BJ (cell line): Measurements from ENCODE around the gene TAF1B. TPM values are rescaled to one million over a fixed set of nuclear protein-coding genes. Genes with fewer than 3 reads are reported as not detected.

ENCODE experiments used
- CTCF ChIA-PET: fragments of 350-600 bp; formaldehyde crosslinking; extraction: SDS; loops from one replicate; lab custom pipeline; 2021; ENCODE audit warnings: antibody characterized with exemption, inconsistent platforms; lab: Yijun Ruan, JAX
- POLR2A ChIA-PET: fragments of 300-600 bp; sonication (Branson Sonifier 250); formaldehyde crosslinking; extraction: SDS; loops from one replicate; lab custom pipeline; 2021; ENCODE audit warnings: antibody characterized with exemption; lab: Charles Lee
- DNase-seq: peaks from one replicate; pipeline ENCODE4 v3.0.0-alpha.2; 2011; ENCODE audit warnings: low read depth
- H3K27me3 ChIP-seq: 2 replicates; pipeline ENCODE4 v1.6.0; 2011; ENCODE audit warnings: low read length; ENCODE audit not compliant: control insufficient read depth, insufficient read depth
- H3K36me3 ChIP-seq: 2 replicates; pipeline ENCODE4 v1.5.1; 2011; ENCODE audit warnings: low read length; ENCODE audit not compliant: control insufficient read depth, insufficient read depth
- H3K4me3 ChIP-seq: 2 replicates; pipeline ENCODE4 v1.5.1; 2011; ENCODE audit warnings: low read depth, mild to moderate bottlenecking, control low read depth, low read length
- CTCF ChIP-seq: IDR thresholded peaks from 2 replicates; pipeline ENCODE4 v1.5.1; 2011; ENCODE audit warnings: low read depth, mild to moderate bottlenecking, control low read depth, inconsistent platforms, low read length, moderate library complexity; ENCODE audit not compliant: insufficient read depth
- polyA plus RNA-seq: library from polyadenylated mRNA; depleted of rRNA; stranded (reverse); fragments of >200 nt; gene quantifications from 2 replicates; pipeline ENCODE4 v1.2.3, GENCODE V29; 2011

TAF1B gene
- polyA plus RNA-seq, 1 experiment = 7.6 TPM

- no peak for TF ChIP-seq CTCF
- H3K4me3 ChIP-seq = no peak overlapping the region
- no peaks in the 10 kb centered on the region for H3K27me3 ChIP-seq
- ChIA-PET CTCF (interaction anchor here (0.9 to 1.7 kb wide), 3 partner anchors 11 to 160 kb away, joined by 3 to 11 read pairs (median 5); partner anchors contain the start of gene KLF11), POLR2A (no interaction called here)
- no peaks in the 10 kb centered on the region for H3K36me3 ChIP-seq
- DNase-seq = no peak
Observed at GRCh38 chr2:9973690-9974089, 130.4 kb downstream of the TAF1B start.

- ChIA-PET POLR2A (no interaction called here), CTCF (interaction anchor here (0.7 to 1.7 kb wide), 5 partner anchors 10 to 161 kb away, joined by 3 to 11 read pairs (median 3); partner anchors contain the start of gene KLF11)
- TF ChIP-seq CTCF = no peak
- Histone ChIP-seq H3K27me3 (no peaks in the 10 kb centered on the region), H3K4me3 (no peak overlapping the region), H3K36me3 (no peaks in the 10 kb centered on the region)
- DNase-seq = no peak
Observed at GRCh38 chr2:9974343-9974742, 131.1 kb downstream of the TAF1B start.

GRCh38 chr2:9975328-9975727, 132.1 kb downstream of the TAF1B start:
- ChIA-PET CTCF (interaction anchor here (1.3 to 1.7 kb wide), 3 partner anchors 9 to 163 kb away, joined by 3 to 11 read pairs (median 5); partner anchors contain the start of gene KLF11), POLR2A (no interaction called here)
- no peak for DNase-seq
- H3K27me3 ChIP-seq = no peaks in the 10 kb centered on the region
- no peak for TF ChIP-seq CTCF
- no peaks in the 10 kb centered on the region for H3K36me3 ChIP-seq
- H3K4me3 ChIP-seq = no peak overlapping the region

GRCh38 chr2:9975805-9976447, 132.7 kb downstream of the TAF1B start:
- H3K27me3 ChIP-seq = no peaks in the 10 kb centered on the region
- no peaks in the 10 kb centered on the region for H3K36me3 ChIP-seq
- DNase-seq = peak; percentile 84
- CTCF ChIA-PET = interaction anchor here (1.0 to 1.5 kb wide), 3 partner anchors 162 to 205 kb away, joined by 3 to 5 read pairs (median 4); no protein-coding TSS in a partner anchor
- POLR2A ChIA-PET = no interaction called here
- TF ChIP-seq CTCF = no peak
- no peak overlapping the region for H3K4me3 ChIP-seq

- Histone ChIP-seq H3K4me3 (no peak overlapping the region), H3K36me3 (no peaks in the 10 kb centered on the region), H3K27me3 (no peaks in the 10 kb centered on the region)
- no peak for DNase-seq
- POLR2A ChIA-PET = no interaction called here
- CTCF ChIA-PET = interaction anchor here (0.6 kb wide), 1 partner anchor 188 kb away, joined by 5 read pairs; no protein-coding TSS in a partner anchor
- TF ChIP-seq CTCF = no peak
Observed at GRCh38 chr2:9979977-9980376, 136.7 kb downstream of the TAF1B start.
